Upper lobe of right lung (tissue), 1 donor: ENCODE results near the gene ZNF532. TPM values are rescaled to one million over a fixed set of nuclear protein-coding genes. Genes with fewer than 3 reads are reported as not detected.

Source experiments
- ATAC-seq: fragments of 200-7000 bp; cut with Tn5 transposase; one replicate; pipeline ENCODE4 v1.9.1; 2020; ENCODE audit warnings: mild to moderate bottlenecking, moderate library complexity
- DNase-seq: peaks from one replicate; pipeline ENCODE4 v3.0.0-alpha.2; 2020
- H3K27ac ChIP-seq: fragments of 200-600 bp; one replicate; pipeline ENCODE4 v1.8.0; 2022
- H3K27me3 ChIP-seq: fragments of 200-600 bp; one replicate; pipeline ENCODE4 v1.8.0; 2022; ENCODE audit warnings: mild to moderate bottlenecking
- H3K36me3 ChIP-seq: fragments of 200-600 bp; one replicate; pipeline ENCODE4 v1.8.0; 2022
- H3K4me1 ChIP-seq: fragments of 200-600 bp; one replicate; pipeline ENCODE4 v1.8.0; 2022
- H3K4me3 ChIP-seq: fragments of 200-600 bp; one replicate; pipeline ENCODE4 v1.8.0; 2022; ENCODE audit warnings: mild to moderate bottlenecking
- H3K9me3 ChIP-seq: fragments of 200-600 bp; one replicate; pipeline ENCODE4 v1.8.0; 2022
- intact Hi-C: fragments of 100-400 bp; cut with DNase I; formaldehyde crosslinking; loops from one replicate; pipeline ENCODE4 v1.11.0; 2022
- total RNA-seq: library from RNA; stranded (reverse); fragmentation: NEBNext Ultra II Directional; extraction: Animal tissue kit (Norgen Biotek cat#: 25700); gene quantifications from one replicate; pipeline ENCODE4 v1.2.1, GENCODE V29; 2021
- TF ChIP-seq, protein P1 (sequence below): fragments of 200-600 bp; IDR thresholded peaks from one replicate; pipeline ENCODE4 v1.8.0; 2022; ENCODE audit warnings: antibody characterized with exemption
- donor health status: DM: no; HTN: yes; CAD: no; lungs with severe emphysema.

The ZNF532 gene
- total RNA-seq, 1 donor from 2014 or later: 56.6 TPM

DNA sequence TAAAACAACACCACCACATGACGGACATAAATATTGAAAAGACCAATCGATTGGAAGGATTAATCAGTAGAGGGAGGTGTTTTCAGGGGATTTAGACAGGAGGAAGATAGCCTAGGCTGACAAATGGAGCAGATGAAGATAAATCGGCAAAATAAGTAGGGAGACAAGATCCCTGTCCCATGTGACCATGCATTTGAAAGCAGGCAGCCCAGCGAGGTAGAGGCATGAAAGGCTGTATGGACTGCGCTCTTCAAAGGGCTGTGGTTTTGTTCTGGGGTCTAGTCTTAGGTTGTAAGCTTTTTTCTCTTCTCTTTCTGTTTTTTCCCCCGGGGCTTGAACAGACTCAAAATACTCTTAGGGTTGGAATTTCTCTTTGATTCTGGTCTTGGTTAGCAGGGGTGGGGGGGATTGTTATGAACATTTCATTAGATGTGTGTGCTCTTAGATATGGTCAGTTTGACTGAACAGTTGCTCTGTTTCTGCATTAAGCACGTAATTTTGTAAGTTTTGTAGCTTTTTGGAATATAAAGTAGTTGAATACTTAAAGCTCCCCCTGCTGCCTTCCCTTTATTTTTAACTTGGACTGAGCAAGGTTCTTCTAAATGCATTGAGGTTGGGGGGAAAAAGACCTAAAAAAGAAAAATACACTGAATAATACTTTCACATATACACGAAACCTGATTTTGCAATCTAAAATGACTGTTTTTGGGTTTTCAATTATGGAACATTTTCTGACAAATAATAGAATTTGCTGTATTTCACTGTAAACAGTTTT lies 32.2 kb downstream of the ZNF532 start:
- H3K27ac ChIP-seq: no peak overlapping the region
- peaks cover 13% of the 10 kb centered on the region for H3K36me3 ChIP-seq
- intact Hi-C loops: no loop called here
- peaks cover 6% of the 10 kb centered on the region for H3K4me1 ChIP-seq
- no peak overlapping the region for H3K4me3 ChIP-seq
- no peaks in the 10 kb centered on the region for H3K27me3 ChIP-seq
- DNase-seq (no peak), ATAC-seq (no peak)
- TF ChIP-seq, protein P1, sequence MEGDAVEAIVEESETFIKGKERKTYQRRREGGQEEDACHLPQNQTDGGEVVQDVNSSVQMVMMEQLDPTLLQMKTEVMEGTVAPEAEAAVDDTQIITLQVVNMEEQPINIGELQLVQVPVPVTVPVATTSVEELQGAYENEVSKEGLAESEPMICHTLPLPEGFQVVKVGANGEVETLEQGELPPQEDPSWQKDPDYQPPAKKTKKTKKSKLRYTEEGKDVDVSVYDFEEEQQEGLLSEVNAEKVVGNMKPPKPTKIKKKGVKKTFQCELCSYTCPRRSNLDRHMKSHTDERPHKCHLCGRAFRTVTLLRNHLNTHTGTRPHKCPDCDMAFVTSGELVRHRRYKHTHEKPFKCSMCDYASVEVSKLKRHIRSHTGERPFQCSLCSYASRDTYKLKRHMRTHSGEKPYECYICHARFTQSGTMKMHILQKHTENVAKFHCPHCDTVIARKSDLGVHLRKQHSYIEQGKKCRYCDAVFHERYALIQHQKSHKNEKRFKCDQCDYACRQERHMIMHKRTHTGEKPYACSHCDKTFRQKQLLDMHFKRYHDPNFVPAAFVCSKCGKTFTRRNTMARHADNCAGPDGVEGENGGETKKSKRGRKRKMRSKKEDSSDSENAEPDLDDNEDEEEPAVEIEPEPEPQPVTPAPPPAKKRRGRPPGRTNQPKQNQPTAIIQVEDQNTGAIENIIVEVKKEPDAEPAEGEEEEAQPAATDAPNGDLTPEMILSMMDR: no peak
- no peaks in the 10 kb centered on the region for H3K9me3 ChIP-seq

GRCh38 chr18:58898010-58898799 lies 33.5 kb downstream of the ZNF532 start:
- ATAC-seq: no peak

DNA sequence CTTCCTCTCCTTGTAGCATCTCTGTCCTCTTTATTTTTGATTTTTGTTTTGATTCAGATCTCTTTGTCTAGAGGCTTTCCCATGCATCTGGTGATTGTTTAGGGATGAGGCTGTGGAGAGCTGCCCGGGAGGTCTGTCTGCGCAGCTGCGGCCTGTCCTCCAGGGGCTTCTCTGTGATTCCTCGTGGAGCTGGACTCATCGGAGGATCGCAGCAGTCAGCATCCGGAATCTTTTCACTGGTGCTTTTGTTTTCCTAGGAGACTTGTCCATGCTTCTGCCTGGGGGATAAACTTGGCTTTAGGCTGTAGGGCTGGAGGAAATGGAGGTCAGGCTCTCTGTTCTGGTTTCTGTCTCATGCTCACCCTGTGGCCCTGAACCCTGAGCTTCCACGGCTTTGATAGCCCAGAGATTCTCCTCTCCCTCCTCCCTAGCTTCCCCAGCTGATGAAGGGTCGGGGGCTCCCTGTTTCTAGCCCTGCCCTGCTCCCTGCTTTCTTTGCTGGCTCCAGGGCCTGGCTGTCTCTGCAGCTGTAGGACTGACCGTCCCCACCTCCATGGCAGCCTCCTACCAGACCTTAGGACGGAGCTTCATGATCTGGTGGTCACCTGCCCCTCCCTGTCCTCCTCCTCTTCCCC lies 35.5 kb downstream of the ZNF532 start:
- no peaks in the 10 kb centered on the region for H3K4me1 ChIP-seq
- H3K9me3 ChIP-seq: no peaks in the 10 kb centered on the region
- no peak overlapping the region for H3K4me3 ChIP-seq
- no peak for ATAC-seq
- H3K36me3 ChIP-seq: peaks cover 13% of the 10 kb centered on the region
- H3K27ac ChIP-seq: no peak overlapping the region
- intact Hi-C loops: no loop called here
- H3K27me3 ChIP-seq: no peaks in the 10 kb centered on the region
- no peak for DNase-seq
- TF ChIP-seq, protein P1: no peak

More at GRCh38 chr18:58898010-58898799, 33.5 kb downstream of the ZNF532 start:
- TF ChIP-seq, protein P1: no peak
- DNase-seq: no peak
- H3K27me3 ChIP-seq: no peaks in the 10 kb centered on the region
- peaks cover 13% of the 10 kb centered on the region for H3K36me3 ChIP-seq
- no peak overlapping the region for H3K4me3 ChIP-seq
- no peaks in the 10 kb centered on the region for H3K4me1 ChIP-seq
- H3K9me3 ChIP-seq: no peaks in the 10 kb centered on the region
- H3K27ac ChIP-seq: no peak overlapping the region
- intact Hi-C loops: no loop called here

GRCh38 chr18:58901143-58901542 lies 36.5 kb downstream of the ZNF532 start:
- ATAC-seq: no peak
- intact Hi-C loops: no loop called here

DNA sequence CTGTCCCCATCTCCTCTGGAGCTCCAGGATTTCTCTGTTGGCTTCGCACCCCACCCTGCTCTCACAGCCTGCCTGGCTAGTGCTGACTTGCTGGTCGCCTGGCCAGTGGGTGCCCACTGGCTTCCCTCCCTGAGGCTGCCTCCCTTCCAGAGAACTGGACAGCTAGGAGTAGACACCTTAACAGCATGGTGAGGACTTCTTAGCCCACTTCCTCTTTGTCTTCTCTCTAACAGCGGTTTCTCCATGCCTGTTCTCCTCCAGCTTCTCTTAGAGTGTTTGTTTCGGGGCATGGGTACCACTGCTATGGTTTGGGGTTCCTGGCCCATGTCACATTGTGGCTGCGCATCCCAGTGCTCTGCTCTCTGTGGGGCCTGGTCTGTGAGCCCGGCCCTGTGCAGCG lies 37.1 kb downstream of the ZNF532 start:
- DNase-seq (no peak), ATAC-seq (peak; percentile 16)
- Histone ChIP-seq H3K27me3 (no peaks in the 10 kb centered on the region), H3K4me3 (no peak overlapping the region), H3K9me3 (no peaks in the 10 kb centered on the region), H3K36me3 (peaks cover 13% of the 10 kb centered on the region), H3K4me1 (no peaks in the 10 kb centered on the region), H3K27ac (no peak overlapping the region)
- intact Hi-C loops: no loop called here
- TF ChIP-seq, protein P1: no peak

More at GRCh38 chr18:58901143-58901542, 36.5 kb downstream of the ZNF532 start:
- Histone ChIP-seq H3K4me3 (no peak overlapping the region), H3K9me3 (no peaks in the 10 kb centered on the region), H3K4me1 (no peaks in the 10 kb centered on the region), H3K36me3 (peaks cover 13% of the 10 kb centered on the region), H3K27ac (no peak overlapping the region), H3K27me3 (no peaks in the 10 kb centered on the region)
- TF ChIP-seq, protein P1: no peak
- no peak for DNase-seq
